AG04450 (cell line): ENCODE results near the gene CCKAR. TPM values are rescaled to one million over a fixed set of nuclear protein-coding genes. Genes with fewer than 3 reads are reported as not detected.
A peak's percentile ranks its signal among the peaks of the same experiment; 100 is the strongest.
"Not testable (repeated sequence)": the region's sequence is repeated elsewhere in the genome, so short reads cannot be mapped to it uniquely, and the experiment has no call there.

Experiments
- CTCF ChIA-PET: fragments of 300-600, 350-600 bp; formaldehyde crosslinking; extraction: SDS; loops from one replicate; lab custom pipeline; 2022; ENCODE audit warnings: antibody characterized with exemption, inconsistent platforms; lab: Charles Lee
- POLR2A ChIA-PET: fragments of 350-600 bp; formaldehyde crosslinking; extraction: SDS; loops from one replicate; lab custom pipeline; 2021; ENCODE audit warnings: antibody characterized with exemption, inconsistent platforms; lab: Yijun Ruan, JAX
- DNase-seq: peaks from one replicate; pipeline ENCODE4 v3.0.0-alpha.2; 2011; ENCODE audit warnings: low read depth, low spot score
- H3K27ac ChIP-seq: one replicate; pipeline ENCODE4 v1.5.1; 2012; ENCODE audit warnings: low read depth, low read length, control low read depth
- H3K27me3 ChIP-seq: one replicate; pipeline ENCODE4 v1.6.0; 2012; ENCODE audit warnings: low read length; ENCODE audit not compliant: control insufficient read depth, insufficient read depth
- H3K4me3 ChIP-seq: 2 replicates; pipeline ENCODE4 v1.5.1; 2011; ENCODE audit warnings: mild to moderate bottlenecking, low read depth, low read length, control low read depth
- H3K9me3 ChIP-seq: 2 replicates; pipeline ENCODE4 v1.5.1; 2012; ENCODE audit warnings: low read length; ENCODE audit not compliant: control insufficient read depth, insufficient read depth
- CTCF ChIP-seq: IDR thresholded peaks from 2 replicates; pipeline ENCODE4 v1.5.1; 2011; ENCODE audit warnings: low read depth, low read length, control low read depth, inconsistent platforms
- polyA plus RNA-seq: library from polyadenylated mRNA; depleted of rRNA; stranded (reverse); fragments of >200 nt; gene quantifications from 2 replicates; pipeline ENCODE4 v1.2.3, GENCODE V29; 2011

Gene CCKAR
- polyA plus RNA-seq, 1 experiment = 0.10 TPM

- no peak for TF ChIP-seq CTCF
- H3K9me3 ChIP-seq = no peaks in the 10 kb centered on the region; the same call in 1 of the 2 replicates
- H3K27ac ChIP-seq = no peak overlapping the region
- ChIA-PET CTCF (no interaction called here), POLR2A (no interaction called here)
- DNase-seq = no peak
- H3K4me3 ChIP-seq = no peak overlapping the region
- H3K27me3 ChIP-seq = no peaks in the 10 kb centered on the region
These were observed 13.6 kb upstream of the CCKAR start for GRCh38 chr4:26503844-26504243.

GRCh38 chr4:26503427-26503826 is 13.1 kb upstream of the CCKAR start:
- no peak for DNase-seq
- Histone ChIP-seq H3K27ac (no peak overlapping the region), H3K9me3 (no peaks in the 10 kb centered on the region; the same call in 1 of the 2 replicates), H3K4me3 (no peak overlapping the region), H3K27me3 (no peaks in the 10 kb centered on the region)
- CTCF ChIA-PET = no interaction called here
- no peak for TF ChIP-seq CTCF
- POLR2A ChIA-PET = no interaction called here

- POLR2A ChIA-PET, H3K9me3 ChIP-seq, H3K27ac ChIP-seq, H3K27me3 ChIP-seq, DNase-seq, H3K4me3 ChIP-seq, CTCF ChIA-PET: not testable (repeated sequence)
These were observed 10.3 kb upstream of the CCKAR start for GRCh38 chr4:26500565-26500999.

DNA sequence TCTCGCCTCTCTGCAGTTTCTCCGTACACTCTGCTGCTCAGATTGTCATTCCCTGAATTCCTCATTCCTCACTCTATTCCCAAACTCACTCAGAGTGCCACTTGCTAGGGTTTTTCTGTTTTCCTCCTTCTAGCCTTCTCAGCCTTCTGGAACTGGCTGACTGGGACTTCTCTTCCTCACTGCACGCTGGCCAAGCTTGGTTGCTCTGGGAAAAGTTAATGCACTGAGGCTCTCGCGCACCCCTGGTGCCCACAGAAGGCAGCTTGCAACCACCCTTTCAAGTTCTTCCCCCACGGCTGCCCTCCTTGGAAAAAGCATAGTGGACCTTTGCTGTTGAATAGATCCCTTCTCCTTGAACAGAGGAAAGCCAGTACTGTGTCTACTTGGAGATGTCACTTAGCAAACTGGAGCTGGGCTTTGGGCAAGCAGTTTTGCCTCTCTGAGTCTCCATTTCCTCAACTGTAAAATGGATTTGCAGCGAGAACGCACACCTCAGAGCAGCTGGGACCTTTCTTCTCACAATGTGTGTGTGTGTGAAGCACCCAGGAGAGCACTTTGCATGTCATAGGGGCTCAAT is 6.0 kb upstream of the CCKAR start:
- CTCF ChIA-PET = no interaction called here
- Histone ChIP-seq H3K27ac (no peak overlapping the region), H3K9me3 (no peaks in the 10 kb centered on the region; the same call in 1 of the 2 replicates), H3K27me3 (peaks cover 10% of the 10 kb centered on the region), H3K4me3 (no peak overlapping the region)
- TF ChIP-seq CTCF = peak; percentile 9; the same call in 1 of the 2 replicates
- POLR2A ChIA-PET = no interaction called here
- DNase-seq = no peak

GRCh38 chr4:26493461-26493860 is 3.2 kb upstream of the CCKAR start:
- DNase-seq = no peak
- no peaks in the 10 kb centered on the region for H3K9me3 ChIP-seq
- ChIA-PET POLR2A (no interaction called here), CTCF (no interaction called here)
- H3K4me3 ChIP-seq = no peak overlapping the region
- TF ChIP-seq CTCF = no peak
- no peak overlapping the region for H3K27ac ChIP-seq
- peaks cover 24% of the 10 kb centered on the region for H3K27me3 ChIP-seq
